ENCODE data around the gene B9D1. TPM values are rescaled to one million over a fixed set of nuclear protein-coding genes. Genes with fewer than 3 reads are reported as not detected.

The B9D1 gene
- total and polyA plus RNA-seq, 9 of the 15 experiments (the other 6 are each of a cell fraction or from before 2014, with no cell fraction given) = 8.9 to 28.0 (median 17.9) TPM

DNA sequence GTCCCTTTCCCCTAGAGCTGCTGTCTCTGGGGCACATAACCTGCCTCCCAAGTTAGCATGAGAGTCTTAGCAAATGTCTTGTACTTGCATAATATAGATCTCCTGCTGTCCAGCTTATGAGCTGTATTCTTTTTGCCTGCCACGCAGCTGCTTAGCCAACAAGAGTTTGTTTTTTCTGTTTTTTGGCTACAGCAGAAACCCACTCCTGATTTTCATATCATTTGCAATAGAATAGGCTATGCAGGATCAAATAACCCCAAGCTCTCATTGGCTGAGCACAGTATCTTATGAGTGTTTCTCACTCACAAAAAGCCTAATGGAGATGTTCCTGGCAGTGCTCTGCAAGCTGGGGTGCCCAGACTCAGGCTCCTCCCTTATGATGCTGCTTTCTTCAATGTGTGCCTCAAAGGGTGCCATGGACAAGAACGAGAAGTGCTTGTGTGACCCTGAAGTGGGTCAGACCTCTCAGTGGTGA is 23.1 kb downstream of the B9D1 start:
- Histone ChIP-seq H3K4me2 (ENCODE audit: insufficient read depth, low read length) (no peak overlapping the region), H4K20me1 (replicated peaks; ENCODE audit: control insufficient read depth, insufficient read depth, low read length) (no peaks in the 10 kb centered on the region; the same call in 1 of the 2 replicates), H3K27me3 (ENCODE audit: control insufficient read depth in 2 of 2, insufficient read depth in 2 of 2, low read length in 2 of 2) (no peaks in the 10 kb centered on the region), H3K4me3 (no peak overlapping the region), H3K9me1 (ENCODE audit: control insufficient read depth, insufficient read depth, low read length) (no peaks in the 10 kb centered on the region), H3K4me1 (replicated peaks in 1 of 2; ENCODE audit: control insufficient read depth in 2 of 2, insufficient read depth in 2 of 2, low read length in 2 of 2) (peaks cover 0 to 23% of the 10 kb centered on the region in 2 experiments; a peak in 2 of 5 replicates), H3K9ac (ENCODE audit: insufficient read depth in 1 of 2, low read depth in 2 of 2, low read length in 2 of 2) (no peak overlapping the region), H3K79me2 (ENCODE audit: control insufficient read depth, insufficient read depth, low read length) (no peaks in the 10 kb centered on the region), H2AFZ (ENCODE audit: low read depth, low read length) (no peak overlapping the region), H3K27ac (ENCODE audit: extremely low read depth, low read depth, low read length) (no peak overlapping the region), H3K36me3 (ENCODE audit: control insufficient read depth, insufficient read depth, low read length) (no peaks in the 10 kb centered on the region), H3K9me3 (replicated peaks; ENCODE audit: control insufficient read depth, insufficient read depth, low read depth, low read length) (no peaks in the 10 kb centered on the region)
- FAIRE-seq = no peak
- ATAC-seq = no peak
- POLR2A ChIA-PET = interaction anchor here (0.8 kb wide), 1 partner anchor 123 kb away, joined by 3 read pairs; no protein-coding TSS in a partner anchor
- in situ Hi-C loops (cut with MboI) = no loop called here
- CTCF ChIA-PET (ENCODE audit: low intra/inter-chr PET ratio) = no interaction called here
- no TSS peak for BruUV-seq (replicated peaks)
- 36% methylated on average over 2 of the region's 2 CpGs for WGBS (ENCODE audit: insufficient coverage, low coverage, missing lambda C conversion rate)
- intact Hi-C loops (cut with micrococcal nuclease) = no loop called here
- TF ChIP-seq GABPB1 (CRISPR knock-in tag; IDR thresholded peaks at IDR 0.05) (no peak), POLR2H (tag; IDR thresholded peaks at IDR 0.05; ENCODE audit: low read depth) (no peak), GABPA (tag; conservative IDR thresholded peaks at IDR 0.05; ENCODE audit: low read depth) (no peak)
- TF ChIP-seq, protein P1, sequence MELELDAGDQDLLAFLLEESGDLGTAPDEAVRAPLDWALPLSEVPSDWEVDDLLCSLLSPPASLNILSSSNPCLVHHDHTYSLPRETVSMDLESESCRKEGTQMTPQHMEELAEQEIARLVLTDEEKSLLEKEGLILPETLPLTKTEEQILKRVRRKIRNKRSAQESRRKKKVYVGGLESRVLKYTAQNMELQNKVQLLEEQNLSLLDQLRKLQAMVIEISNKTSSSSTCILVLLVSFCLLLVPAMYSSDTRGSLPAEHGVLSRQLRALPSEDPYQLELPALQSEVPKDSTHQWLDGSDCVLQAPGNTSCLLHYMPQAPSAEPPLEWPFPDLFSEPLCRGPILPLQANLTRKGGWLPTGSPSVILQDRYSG (tag; conservative IDR thresholded peaks at IDR 0.05; ENCODE audit: low read depth) = no peak
- TF ChIP-seq, protein P2, sequence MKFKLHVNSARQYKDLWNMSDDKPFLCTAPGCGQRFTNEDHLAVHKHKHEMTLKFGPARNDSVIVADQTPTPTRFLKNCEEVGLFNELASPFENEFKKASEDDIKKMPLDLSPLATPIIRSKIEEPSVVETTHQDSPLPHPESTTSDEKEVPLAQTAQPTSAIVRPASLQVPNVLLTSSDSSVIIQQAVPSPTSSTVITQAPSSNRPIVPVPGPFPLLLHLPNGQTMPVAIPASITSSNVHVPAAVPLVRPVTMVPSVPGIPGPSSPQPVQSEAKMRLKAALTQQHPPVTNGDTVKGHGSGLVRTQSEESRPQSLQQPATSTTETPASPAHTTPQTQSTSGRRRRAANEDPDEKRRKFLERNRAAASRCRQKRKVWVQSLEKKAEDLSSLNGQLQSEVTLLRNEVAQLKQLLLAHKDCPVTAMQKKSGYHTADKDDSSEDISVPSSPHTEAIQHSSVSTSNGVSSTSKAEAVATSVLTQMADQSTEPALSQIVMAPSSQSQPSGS (CRISPR knock-in tag; IDR thresholded peaks at IDR 0.05) = no peak
- DNase-seq (ENCODE audit: extremely low read depth in 1 of 4, low spot score in 3 of 4) = no peak

Data from K562 (cell line).